ENCODE data around the gene PERM1. TPM values are rescaled to one million over a fixed set of nuclear protein-coding genes. Genes with fewer than 3 reads are reported as not detected.

Gene PERM1
- total and polyA plus RNA-seq, 2 of the 13 experiments (the other 11 are each of a cell fraction or from before 2014, with no cell fraction given), result 0.04 to 0.29 TPM

- TF ChIP-seq ZNF687 (CRISPR knock-in tag; IDR thresholded peaks at IDR 0.05), result peak; percentile 99
- TF ChIP-seq CEBPG (CRISPR knock-in tag; IDR thresholded peaks at IDR 0.05), result peak; percentile 61; the same call in 1 of the 2 replicates
- peak; percentile 75 for TF ChIP-seq DR1 (CRISPR knock-in tag; IDR thresholded peaks at IDR 0.05)
- TF ChIP-seq ETV5 (CRISPR knock-in tag; IDR thresholded peaks at IDR 0.05; ENCODE audit: borderline replicate concordance), result peak; percentile 87; the same call in 1 of the 2 replicates
- peak; percentile 30 for TF ChIP-seq USF2 (IDR thresholded peaks at IDR 0.05; ENCODE audit: low read depth, low read length)
- 0 out of 2 replicates have a peak, but pooled peaks have one; percentile 42 for TF ChIP-seq USF2 (CRISPR knock-in tag; IDR thresholded peaks at IDR 0.05; ENCODE audit: borderline replicate concordance)
- peak; percentile 36; the same call in 1 of the 2 replicates for TF ChIP-seq ZFP41 (CRISPR knock-in tag; IDR thresholded peaks at IDR 0.05; ENCODE audit: borderline replicate concordance)
- no peak for TF ChIP-seq ZNF713 (CRISPR knock-in tag; IDR thresholded peaks at IDR 0.05)
- TF ChIP-seq ZNF678 (CRISPR knock-in tag; IDR thresholded peaks at IDR 0.05), result no peak
- TF ChIP-seq ZNF263 (CRISPR knock-in tag; IDR thresholded peaks at IDR 0.05), result peak; percentile 87
- TF ChIP-seq ZNF75D (CRISPR knock-in tag; IDR thresholded peaks at IDR 0.05; ENCODE audit: borderline replicate concordance), result no peak
- TF ChIP-seq ZZZ3 (CRISPR knock-in tag; IDR thresholded peaks at IDR 0.05; ENCODE audit: borderline replicate concordance), result peak; percentile 91
- peak; percentile 84; the same call in 1 of the 2 replicates for TF ChIP-seq KDM1A (CRISPR knock-in tag; IDR thresholded peaks at IDR 0.05)
- no peak for TF ChIP-seq THYN1 (CRISPR knock-in tag; IDR thresholded peaks at IDR 0.05; ENCODE audit: borderline replicate concordance, low read depth)
Observed at GRCh38 chr1:1006305-1007159, 24.6 kb upstream of the PERM1 start (continued).
